NCI-H526 treated with DMSO at 0.1 percent for 48 hours (cell line): ENCODE results near the gene EVL.
"Not testable (repeated sequence)": the region's sequence is repeated elsewhere in the genome, so short reads cannot be mapped to it uniquely, and the experiment has no call there.

Experiments used
- DNase-seq: peaks from one replicate; lab custom pipeline; 2025; lab: John Stamatoyannopoulos, UW

The EVL gene

DNA sequence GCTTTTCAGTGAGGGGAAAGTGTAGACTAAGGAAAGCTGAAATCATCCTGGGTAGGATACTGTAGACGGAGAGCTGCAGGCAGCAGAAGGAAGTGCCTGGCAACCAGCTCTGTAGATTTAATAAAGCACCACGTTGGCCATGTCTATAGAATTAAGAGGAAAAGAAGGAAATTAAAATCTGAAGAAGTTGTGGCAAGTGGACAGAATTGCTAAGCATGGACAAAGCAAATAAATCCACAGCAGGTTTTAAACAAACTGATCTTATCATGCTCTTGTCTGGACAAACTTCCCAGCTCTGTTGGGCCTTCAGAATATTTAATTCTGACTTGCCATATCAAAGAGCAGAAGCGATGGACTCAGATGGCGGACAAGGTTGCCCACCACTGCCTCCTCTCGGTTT lies 27.2 kb upstream of the EVL start:
- no peak for DNase-seq

DNA sequence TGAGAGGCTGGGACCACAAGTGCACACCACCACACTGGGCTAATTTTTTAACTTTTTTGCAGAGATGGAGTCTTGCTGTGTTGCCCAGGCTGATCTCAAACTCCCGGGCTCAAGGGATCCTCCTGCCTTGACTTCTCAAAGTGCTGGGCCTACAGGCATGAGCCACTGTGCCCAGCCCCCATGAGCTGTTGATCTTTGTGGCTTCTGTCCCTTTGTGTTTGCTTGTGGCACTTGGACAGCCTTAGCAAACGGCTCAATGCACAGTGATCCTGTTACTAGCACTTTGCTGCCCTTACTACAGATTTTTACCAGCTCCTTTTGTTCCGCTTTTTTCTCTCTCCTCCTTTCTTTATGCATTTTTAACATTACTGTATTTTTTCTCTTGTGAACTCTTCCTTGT lies 25.3 kb upstream of the EVL start:
- DNase-seq: no peak

DNA sequence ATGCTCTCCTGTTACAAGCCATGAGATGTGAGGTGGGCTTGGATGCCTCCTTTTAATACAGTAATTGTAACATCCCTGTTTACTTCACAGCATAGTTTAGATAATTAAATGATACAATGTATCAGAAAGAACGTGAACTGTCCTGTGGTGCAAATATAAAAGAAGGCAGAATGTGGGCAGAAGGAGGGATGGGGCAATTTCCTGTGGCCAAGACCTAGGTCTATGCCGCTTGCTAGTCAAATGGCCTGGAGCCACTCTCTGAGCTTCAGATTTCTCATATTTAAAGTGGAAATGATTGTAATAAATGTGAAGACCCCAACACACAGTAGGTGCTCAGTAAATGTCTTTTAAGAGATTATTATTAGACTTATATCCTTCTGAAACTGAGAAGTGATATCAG lies 24.0 kb upstream of the EVL start:
- DNase-seq: no peak

DNA sequence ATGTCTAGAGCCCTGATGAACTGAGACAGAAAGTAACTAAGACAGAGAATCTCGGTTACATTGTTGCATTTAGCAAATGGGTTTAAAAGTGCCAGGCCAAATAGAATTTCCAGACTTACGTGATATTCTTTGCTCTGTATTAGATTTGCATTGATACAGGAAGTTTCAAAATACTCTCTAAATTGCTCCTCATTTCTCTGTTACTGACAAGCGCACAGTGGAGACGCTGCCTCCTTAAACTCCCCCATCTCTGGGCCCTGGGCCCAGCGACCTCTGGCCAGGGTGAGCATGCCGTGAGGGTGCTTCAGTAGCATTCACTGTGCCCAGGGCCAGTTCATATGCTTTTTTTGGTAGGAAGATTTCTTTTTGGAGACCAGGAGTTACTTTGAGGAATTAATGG lies 22.9 kb upstream of the EVL start:
- DNase-seq: no peak

DNA sequence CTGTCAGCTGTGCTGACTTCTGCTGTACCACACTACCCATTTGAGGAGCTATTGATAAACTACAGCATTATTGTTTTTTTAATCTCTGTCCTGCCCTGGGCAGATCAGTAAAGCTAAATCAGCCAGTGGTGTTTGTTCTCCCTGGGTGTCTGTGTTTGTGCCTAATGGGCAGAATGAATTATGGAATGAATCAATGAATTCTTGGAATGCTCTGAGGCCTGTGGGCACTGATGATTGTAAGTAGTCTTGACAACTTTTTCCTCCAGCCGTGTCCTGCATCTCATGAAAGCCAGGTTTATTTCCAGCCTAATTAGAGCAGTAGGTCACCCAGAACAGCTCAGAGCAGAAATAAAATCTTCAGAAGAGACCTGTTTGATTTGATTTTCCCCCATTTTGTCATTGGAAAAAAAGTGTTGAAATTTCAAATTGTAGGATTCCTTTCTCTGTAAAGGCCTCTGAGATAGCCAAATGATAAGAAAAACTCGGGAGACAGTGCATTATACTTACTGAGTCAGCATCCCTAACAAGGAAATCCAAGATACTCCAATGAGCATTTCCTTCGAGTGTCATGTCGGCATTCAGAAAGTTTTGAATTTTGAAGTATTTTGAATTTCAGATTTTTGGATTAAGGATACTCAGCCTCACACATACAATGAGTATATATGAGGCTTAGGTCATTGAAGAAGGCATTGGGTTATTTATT lies 19.4 kb upstream of the EVL start:
- DNase-seq: no peak

DNA sequence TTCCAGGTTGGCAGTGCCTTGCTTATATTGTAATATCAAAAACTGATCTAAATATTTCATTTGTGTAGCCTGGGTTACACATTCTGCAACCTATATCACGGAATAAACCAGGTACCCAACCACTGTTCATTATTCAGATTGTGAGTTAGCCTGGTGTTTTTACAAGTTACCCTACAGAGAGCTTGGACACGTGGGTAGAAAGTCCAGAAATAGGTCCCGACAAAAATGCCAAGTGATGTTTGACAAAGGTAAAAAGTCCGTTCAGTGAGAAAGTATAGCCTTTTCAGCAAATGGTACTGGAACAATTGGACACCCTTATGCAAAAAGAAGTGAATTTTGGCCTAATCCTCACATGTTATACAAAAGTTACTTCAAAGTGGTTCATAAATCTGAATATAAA lies 17.6 kb upstream of the EVL start:
- no peak for DNase-seq

DNA sequence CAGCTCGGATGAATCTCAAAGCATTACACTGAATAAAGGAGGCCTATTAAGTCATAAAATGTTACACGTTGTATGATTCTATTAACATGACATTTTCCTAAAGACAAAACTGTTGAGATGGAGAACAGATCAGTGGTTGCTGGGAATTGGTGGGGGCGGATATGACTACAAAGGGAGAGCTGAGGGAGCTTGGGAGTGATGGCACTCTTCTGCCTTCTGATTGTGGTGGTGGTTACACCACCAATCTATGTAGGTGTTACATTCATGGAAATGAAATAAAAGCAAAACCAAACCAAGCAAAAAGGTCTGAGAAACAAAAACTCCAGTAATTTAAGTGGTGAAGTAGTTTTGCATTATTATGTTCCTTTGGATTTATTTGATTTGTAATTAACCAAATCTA lies 16.4 kb upstream of the EVL start:
- no peak for DNase-seq

DNA sequence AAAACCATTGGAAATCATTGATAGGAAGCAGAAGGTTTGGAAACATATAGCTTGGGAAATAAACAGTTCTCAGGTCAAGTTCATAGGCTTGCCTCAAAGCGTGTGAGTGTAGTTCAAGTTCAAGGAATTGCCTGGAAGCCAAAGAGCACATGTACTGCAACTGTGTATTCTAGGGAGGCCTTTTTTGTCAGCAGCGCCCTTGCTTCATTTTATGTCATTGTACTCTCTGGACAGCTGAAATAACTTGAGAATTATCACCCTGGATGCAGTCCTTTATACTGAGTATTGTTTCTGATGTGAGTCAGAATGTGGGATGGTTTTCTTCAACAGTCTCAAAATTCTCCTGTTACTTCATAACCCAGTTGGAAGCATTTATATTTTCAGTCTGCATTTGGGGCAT lies 16.0 kb upstream of the EVL start:
- DNase-seq: no peak

DNA sequence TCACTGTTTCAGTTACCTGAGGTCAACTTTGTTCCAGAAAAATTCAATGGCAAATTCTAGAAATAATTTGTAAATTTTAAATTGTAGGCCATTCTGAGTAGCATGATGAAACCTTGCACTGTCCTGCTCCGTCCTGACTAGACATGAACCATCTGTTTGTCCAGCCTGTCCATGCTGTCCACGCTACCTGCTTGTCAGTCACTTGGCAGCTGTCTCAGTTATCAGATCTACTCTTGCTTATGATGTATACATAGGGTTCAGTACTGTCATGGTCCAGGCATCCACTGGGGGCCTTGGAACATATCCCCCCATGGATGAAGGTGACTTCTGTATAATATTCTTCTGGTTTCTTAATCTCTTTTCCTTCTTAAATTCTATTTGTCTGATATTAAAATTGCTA lies 14.1 kb upstream of the EVL start:
- no peak for DNase-seq

DNA sequence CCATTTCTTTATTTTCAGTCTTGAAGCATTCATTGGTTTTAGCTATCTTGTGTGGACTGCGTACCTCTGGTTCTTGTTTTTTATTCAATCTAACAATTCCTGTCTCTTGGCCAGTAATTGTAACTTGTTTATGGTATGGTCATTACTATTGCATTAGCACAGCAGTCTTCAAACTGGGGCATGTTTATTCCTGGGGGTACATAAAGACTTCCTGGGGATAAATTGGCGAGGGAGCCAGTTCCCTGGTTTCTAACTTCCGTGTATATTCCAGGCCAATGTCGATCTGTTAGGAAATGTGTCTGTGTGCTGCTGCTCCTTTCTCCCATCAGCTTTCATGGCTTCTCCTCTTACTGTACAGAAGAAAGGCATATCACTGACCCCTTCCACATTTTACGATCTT lies 13.7 kb upstream of the EVL start:
- no peak for DNase-seq

DNA sequence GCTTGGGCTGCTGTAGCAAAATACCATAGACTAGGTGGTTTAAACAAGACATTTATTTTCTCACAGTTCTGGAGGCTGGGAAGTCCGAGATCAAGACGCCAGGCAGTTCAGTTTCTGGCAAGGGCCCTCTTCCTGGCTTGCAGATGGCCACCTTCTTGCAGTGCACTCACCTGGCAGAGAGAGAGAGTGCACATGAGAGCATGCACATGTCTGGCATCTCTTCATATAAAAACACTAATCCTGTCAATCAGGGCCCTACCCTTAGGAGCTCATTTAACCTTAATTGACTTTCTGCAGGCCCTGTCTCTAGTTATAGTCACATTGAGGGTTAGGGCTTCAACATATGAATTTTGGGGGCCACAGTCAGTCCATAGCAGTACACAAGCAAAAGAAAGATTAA lies 12.4 kb upstream of the EVL start:
- no peak for DNase-seq

DNA sequence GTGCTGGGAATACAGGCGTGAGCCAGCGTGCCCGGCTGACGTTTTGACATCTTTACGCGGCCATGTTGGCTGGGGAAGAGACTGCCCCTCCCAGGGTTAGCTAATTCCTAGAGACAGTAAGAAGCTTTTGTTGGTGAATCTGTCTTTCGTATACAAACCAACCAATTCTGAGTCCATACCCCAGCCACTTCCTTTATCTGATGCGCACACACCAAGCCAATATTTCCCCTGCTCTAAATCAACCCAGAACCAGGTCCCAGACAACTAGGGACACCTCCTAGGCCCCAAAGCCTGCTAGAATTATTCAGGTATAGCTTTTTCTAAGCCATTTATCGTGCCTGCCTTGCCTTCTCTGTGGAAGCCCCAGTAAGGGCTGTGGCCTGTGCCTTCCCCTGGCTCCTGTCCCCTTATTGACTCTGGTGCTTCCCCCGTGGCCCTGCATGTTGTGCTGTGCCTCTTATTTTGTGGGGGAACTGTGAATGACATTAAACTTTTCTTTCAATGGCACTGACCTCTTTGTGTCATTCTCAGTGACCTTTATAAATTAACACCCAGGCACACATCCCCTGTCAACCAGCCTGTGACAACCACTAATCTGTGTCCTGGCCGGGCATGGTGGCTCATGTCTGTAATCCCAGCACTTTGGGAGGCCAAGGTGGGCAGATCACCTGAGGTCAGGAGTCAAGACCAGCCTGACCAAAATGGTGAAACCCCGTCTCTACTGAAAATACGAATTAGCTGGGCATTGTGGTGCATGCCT lies 10.7 kb upstream of the EVL start:
- DNase-seq: no peak

DNA sequence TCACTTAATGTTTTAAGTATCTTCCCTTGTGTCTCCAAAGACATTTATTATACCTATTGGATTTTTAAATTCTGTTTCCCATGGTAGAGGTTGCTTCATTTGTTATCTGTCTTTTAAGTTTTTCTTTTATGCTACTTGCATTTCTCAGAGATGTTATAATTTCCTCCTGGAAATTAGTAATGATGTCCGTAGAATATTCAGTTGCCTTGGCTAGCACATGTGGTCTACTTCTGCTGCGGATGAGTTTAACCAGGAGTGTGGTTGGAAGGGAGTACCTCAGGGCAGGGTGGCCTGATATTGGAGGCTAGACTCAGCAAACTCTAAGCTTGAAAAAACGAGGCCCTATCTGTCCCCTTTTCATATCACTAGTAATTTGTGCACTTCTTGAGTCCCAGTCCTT lies 8.8 kb upstream of the EVL start:
- DNase-seq: no peak

DNA sequence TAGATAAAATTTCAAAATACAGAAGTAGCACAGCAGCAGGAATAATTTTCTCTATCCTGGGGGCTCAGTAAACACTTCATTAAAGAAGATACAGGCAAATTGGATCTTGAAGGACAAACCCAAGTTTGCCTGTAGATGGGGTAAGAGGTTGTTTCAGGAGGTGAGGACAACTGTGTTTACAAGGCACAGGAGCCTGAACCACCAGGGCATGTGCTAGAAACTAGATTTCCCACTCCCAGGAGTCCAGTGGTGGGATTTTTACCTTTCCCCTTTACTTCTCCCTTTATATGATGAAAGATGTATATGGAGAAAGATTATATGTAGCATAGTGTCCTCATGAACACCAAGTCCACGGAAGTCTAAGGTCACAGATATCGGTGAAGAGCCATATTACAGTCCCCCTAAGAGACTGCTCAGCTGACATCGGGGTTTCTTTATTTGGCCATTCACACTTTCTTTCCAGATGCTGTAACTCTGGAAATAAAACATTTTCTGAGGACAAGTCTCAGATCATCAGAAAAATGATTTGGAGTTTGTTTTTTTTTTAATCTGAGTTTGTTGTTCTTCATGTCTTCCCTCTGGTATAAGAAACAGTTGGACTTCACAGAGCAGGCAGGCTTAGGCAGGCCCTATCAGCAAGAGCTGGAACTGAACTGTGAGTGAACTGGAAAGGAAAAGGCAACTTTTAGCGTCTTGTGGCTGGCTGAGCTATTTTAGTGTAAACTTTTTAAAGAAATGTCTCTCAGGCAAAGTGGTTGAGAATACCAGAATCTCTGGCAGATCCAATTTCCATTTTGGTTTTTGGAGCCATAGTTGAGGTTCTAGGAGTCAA lies 8.0 kb upstream of the EVL start:
- no peak for DNase-seq

DNA sequence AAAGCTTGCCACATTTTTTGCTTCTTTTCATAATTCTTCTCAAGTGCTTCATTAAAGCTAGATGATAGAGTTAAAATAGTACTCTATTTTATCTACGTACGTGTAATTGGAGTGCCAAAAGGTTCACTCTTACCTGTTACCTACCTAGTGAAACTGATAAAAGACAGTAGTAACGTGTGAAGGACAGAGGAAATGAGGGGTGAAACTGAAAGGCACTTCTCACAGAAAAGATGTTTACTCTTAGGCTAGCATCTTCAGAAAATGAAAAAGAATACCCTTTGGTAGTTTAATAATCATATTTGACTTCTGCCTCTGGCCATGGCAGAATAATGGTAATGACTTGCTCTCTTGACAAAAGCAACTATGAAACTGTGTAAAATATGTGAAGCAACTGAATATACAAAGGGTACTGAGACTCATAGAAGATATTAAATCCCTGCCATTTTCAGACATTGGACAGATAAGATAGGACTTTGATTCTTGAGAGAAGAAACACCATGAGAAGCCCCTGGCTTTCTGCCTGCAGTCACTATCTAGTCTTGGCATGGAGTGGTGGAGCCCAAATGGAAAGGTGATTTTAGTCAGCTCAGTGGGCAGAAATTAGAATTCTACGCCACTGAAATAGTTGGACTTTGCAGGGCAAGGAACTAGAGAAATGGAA lies 6.3 kb upstream of the EVL start:
- no peak for DNase-seq

DNA sequence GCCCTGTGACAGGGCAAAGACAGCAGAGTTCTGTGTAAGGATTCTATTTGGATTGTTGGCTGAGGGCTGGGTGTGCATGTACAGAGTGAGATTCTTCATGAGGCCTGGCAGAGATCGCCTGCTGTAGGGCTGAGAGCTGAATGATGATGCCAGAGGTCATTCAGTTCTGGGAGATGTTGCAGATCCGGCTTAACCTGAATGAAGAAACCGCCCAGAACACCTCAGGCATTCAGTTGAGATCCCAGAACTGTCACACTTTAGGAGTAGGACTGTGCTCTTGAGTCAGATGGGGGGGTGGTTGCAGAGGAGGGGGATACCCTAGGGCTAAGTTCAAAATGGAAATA lies 5.8 kb upstream of the EVL start:
- no peak for DNase-seq

DNA sequence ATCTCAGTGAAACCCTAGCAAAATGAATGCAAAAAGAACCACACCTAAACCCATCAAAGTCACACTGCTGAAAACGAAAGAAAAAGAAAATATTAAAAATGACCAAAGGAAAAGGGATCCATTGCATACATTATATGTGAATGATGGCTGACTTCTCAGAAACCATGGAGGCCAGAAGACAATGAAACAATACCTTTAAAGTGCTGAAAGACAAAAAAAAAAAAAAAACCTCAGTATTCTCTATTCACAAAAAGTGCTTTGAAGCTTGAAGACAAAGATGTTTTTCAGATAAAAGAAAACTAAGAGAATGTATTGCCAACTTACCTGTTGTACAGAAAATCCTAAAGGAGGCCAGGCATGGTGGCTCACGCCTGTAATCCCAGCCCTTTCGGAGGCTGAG lies 4.5 kb upstream of the EVL start:
- no peak for DNase-seq

DNA sequence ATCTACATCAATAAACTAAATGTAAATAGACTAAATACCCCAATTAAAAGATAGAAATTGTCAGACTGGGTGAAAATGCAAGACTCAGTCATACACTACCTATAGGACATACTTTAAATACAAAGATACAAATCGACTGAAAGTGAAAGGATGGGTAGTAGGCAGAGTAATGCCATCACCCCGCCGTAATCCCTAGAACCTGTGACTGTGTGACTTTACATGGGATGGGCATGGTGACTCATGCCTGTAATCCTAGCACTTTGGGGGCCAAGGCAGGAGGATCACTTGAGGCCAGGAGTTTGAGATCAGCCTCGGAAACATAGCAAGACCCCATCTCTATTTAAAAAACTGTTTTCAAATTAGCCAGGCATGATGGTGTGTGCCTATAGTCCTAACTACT lies 2.6 kb upstream of the EVL start:
- DNase-seq: no peak

DNA sequence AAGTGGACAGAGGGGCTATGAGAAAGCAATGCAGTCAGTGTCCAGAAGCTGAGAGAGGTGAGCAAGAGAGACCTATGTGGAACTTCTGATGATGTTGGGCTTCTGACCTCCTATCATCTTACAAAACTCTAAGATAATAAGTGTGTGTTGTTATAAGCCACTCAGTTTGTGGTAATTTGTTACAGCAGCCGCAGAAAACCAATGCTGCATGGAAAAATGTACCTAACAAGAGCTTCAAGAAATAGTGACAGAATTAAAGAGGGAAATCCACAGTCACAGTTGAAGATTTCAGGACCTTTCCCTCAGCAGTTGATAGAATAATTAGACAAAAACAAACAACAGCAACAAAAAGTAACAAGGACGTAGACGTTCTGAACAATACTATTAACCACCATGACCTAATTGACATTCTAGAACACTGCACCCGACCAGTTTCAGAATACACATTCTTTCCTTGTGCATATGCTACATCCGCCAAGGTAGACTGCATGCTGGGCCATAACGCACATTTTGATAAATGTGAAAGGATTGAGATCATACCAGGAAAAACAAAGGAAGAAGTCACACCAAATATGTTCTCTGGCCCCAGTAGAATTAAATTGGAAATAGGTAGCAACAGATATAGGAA lies 1.8 kb upstream of the EVL start:
- DNase-seq: no peak

DNA sequence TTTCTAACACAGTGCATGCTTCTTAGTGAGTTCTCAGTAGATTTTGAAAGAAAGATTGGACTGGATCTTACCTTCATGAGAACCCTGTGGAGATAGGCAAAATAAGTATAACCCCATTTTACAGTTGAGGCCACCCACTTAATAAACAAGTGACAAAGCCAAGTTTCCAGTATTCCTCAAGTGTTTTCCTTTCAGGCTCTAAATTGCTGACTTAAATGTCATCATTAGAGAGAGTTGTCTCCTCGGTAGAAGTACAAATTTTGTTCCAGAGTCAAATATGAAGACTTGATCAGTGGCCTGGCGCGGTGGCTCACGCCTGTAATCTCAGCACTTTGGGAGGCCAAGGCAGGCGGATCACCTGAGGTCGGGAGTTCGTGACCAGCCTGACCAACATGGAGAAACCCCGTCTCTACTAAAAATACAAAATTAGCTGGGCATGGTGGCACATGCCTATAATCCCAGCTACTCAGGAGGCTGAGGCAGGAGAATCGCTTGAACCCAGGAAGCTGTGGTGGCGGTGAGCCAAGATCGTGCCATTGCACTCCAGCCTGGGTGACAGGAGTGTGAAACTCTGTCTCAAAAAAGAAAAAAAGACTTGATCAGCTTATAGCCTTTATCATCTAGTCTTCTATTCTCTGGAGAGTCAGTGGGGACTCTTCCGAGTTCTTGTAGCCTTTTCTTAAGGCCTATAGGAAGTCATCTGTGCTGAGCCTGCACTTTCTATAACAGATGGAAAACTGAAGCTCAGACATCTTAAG lies 708 bp upstream of the EVL start:
- not testable (repeated sequence) for DNase-seq

DNA sequence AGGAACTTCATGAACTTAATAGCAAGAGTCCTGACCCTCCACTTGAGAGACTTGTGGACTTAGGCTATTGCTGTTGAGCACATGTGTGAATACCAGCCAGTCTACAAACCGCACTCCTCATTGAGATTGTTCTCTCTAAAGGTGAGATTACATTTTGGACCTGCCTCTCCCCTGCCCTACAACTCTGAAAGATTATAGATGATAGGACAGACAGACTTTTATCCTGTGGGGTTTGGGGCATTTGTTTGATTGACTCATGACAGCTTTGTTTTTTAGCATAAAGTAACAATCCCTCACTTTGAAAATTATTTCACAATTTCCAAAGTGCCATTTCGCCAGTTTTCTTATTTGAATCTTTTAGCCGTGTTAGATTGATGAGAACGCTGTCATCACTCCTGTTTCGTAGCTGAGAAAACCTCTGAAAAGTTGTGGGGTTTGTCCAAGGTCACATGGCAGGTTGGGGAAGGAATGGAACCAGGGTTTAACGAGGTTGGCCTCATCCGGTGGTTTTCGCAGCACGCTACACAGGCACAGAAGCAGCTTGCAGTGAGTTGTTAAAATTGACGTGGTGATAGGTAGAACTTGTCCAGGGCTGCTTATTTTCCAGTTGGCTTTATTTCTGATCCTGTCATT lies 836 bp downstream of the EVL start:
- no peak for DNase-seq
